ENCODE results near the gene GPX4.
"Not testable (repeated sequence)": the region's sequence is repeated elsewhere in the genome, so short reads cannot be mapped to it uniquely, and the experiment has no call there.

Gene GPX4

DNA sequence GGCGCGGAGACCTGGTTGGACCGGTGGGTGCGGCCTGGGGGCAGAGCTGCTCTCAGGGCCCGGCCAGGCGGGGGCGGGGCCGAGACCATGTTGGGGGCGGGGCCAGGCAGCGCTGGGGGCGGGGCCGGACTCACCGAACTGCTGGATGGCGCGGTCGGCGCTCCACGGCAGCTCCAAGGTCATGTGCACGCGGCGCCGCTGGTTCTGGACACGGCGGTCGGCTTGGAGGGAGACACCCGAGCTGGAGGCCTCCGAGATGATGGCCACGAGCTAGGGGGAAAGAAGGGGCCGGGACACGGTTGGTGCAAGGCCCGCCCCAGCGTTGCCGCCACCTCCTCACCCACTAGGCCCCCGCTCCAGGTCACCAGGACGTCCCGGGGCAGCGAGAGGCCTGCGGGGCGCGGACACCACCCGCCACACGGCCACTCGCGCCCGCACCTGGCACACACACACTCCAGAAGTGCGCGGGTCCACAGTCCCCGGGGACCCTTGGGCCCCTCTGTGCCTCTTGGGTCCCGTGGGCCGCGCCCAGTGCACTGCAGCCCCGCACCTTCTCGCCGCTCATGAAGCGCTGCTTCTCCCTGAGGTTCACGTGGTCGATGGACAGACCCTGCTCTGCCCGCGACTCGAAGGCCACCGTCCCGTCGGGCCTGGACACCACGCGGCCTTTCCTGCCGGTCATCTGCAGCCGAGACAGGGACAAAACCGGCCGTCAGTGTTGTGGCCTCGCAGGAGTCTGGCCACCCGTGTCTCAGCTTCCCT is 8.7 kb downstream of the GPX4 start:
- ATAC-seq, result no peak
- peaks cover 92% of the 10 kb centered on the region for H3K36me3 Mint-ChIP-seq
- no peaks in the 10 kb centered on the region for H3K4me1 Mint-ChIP-seq
- DNase-seq (ENCODE audit: low spot score in 2 of 2), result no peak
- H3K27ac Mint-ChIP-seq, result peak overlapping the region; percentile 26
- H3K4me3 Mint-ChIP-seq, result no peak overlapping the region
- H3K9me3 Mint-ChIP-seq, result no peaks in the 10 kb centered on the region

DNA sequence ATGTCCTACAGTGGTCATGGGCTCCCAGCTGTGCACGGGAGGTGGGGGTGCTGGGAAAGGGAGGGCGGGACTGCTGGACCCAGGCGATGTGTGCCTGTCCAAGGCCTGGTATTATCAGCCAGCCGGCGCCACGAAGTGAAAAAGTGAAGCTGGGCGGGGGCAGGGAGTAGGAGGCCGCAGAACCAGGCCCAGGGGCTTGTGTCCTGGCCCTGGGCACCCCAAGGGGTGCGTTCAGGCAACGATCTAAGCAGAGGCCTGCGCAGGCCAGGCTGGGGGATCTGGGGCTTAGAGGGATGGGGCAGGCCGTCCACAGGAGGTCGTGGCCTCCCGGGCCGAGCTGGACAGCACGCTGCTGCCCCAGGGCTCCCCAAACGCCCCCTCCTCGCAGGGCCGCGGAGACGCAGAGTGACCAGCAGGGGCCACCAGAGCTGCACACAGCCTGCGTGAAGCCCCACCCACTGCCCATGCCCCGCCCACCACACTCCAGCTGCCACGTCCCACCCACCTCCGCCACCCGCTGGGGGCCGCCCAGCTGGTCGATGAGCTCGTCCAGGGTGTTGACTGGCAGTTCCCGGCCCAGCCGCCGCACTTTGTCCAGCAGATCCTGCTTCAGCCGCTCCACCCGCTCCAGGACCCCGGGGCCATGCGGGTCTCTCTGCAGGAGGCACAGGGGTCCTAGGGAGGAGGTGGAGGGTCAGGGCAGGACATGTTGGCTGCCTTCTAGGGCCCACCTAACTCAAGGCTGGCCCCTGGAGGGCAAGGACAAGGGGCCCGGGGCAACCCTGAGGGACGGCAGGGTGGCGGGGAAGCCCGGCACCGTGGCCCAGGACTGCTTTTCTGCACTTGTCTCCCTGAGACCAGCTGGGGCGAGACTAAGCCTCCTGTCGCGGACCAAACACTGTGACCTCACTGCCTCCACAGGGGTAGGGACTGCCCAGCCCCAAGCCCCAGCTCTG is 9.5 kb downstream of the GPX4 start:
- ATAC-seq (peak; percentile 79), DNase-seq (ENCODE audit: low spot score in 2 of 2) (peak; percentile 73 to 86)
- H3K9me3 Mint-ChIP-seq, result no peaks in the 10 kb centered on the region
- H3K27ac Mint-ChIP-seq, result peak overlapping the region; percentile 26
- H3K4me3 Mint-ChIP-seq, result no peak overlapping the region
- H3K4me1 Mint-ChIP-seq, result no peaks in the 10 kb centered on the region
- H3K36me3 Mint-ChIP-seq, result peaks cover 95% of the 10 kb centered on the region

DNA sequence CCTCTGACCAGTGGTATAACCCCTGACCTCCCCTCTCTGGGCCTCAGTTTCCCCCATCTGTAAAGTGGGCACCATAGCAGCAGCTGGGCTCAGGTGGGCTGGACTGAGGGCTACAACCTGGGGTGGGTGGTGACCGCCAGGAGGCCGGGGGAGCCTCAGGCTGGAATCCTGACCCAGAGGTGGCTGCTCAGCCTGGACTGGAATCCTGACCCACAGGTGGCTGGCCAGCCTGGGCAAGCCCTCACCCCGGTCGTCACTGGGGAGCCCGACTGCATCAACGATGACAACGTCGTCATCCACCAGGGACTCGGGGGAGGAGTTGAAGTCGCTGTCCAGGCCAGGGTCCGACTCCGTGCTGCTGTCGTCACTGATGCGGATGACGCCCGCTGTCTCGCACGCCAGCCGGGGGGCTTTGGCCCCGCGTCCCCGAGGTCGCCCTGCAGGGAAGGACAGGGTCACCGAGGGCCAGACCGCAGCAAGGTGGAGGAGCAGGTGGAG is 10.2 kb downstream of the GPX4 start:
- no peak for ATAC-seq
- Mint-ChIP-seq H3K4me3 (no peak overlapping the region), H3K4me1 (no peaks in the 10 kb centered on the region), H3K27ac (peak overlapping the region; percentile 26), H3K9me3 (no peaks in the 10 kb centered on the region), H3K36me3 (peaks cover 95% of the 10 kb centered on the region)
- DNase-seq (ENCODE audit: low spot score in 2 of 2), result no peak

GRCh38 chr19:1114728-1115127 is 10.9 kb downstream of the GPX4 start:
- H3K27ac Mint-ChIP-seq; ATAC-seq; DNase-seq (ENCODE audit: low spot score in 2 of 2); H3K4me3 Mint-ChIP-seq; H3K9me3 Mint-ChIP-seq; H3K4me1 Mint-ChIP-seq: not testable (repeated sequence)
- peaks cover 97% of the 10 kb centered on the region for H3K36me3 Mint-ChIP-seq

DNA sequence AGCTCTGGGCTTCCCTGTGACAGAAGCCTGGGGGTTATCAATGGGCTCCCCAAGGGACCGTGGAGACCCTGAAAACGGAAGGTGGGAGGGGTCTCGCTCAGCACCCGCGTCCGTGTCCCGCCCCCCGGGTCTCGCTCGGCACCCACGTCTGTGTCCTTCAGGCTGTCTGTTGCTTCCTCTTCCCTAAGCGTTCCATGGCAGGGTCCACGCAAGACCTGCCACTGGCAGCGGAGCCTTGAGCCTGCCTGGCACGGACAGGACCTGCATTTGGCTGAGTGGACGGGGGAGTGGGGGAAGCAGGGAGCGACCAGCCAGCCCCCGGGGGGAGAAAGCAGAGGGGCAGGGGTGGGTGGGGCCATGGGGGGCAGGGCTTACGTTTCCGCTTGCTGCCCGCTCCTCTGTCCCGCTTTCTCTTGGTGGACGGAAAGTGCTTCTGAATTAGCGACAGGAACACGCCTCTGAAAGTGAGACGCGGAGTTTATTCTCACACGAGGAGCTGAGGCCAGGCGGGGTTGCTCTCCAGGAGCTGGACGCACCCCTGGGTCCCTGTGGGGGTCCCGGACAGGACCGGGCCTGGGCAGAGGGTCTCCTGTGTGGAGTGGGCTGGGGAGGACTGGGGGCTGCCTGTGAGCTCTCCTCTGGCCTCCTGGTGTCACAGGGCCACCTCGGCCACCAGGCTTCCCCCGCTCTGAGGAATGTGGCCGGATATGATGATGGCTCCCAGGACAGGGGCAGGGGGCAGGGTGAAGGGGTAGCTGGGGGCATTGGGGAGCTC is 12.0 kb downstream of the GPX4 start:
- H3K4me3 Mint-ChIP-seq, result no peak overlapping the region
- DNase-seq (ENCODE audit: low spot score in 2 of 2) (no peak), ATAC-seq (no peak)
- H3K27ac Mint-ChIP-seq, result no peak overlapping the region
- peaks cover 97% of the 10 kb centered on the region for H3K36me3 Mint-ChIP-seq
- no peaks in the 10 kb centered on the region for H3K9me3 Mint-ChIP-seq
- H3K4me1 Mint-ChIP-seq, result no peaks in the 10 kb centered on the region

DNA sequence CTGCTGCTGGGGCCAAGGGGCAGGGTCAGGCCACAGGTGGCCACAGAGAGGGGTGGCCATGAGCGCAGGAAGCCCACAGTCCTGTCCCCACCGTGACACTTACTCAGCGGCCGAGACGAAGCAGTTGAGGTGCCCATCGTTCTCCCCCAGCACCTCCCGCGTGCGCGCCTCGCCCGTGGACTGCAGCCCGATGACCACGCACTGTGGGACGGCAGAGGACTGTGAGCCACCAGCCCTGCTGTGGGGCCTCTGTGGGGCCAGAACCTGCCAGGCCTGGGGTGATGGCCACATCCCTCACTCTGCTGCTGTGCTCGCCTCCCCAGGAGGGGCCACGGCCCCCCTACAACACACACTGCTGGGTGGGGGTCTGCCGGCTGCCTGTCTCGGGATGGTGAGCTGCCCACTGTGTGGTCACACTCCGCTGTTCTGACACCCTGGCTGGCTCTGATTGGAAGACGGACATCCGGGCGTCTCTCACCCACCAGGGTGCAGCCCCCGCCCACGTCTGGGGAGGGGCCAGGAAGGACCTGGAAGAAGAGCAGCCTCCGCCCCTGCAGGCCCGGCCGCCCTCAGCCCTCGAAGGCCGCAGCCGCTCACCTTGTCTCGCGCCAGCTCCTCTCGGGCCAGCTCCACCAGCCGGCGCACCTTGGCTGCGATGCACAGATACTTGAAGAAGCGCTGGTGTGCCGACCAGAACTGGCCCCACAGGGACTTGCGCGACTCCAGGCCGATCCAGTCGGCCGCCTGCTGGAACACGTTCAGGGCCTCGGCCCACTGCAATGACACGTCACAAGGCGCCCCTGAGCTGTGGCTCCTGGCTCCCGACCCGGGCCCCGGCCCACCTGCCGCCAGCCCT is 13.2 kb downstream of the GPX4 start:
- H3K36me3 Mint-ChIP-seq, result peaks cover 97% of the 10 kb centered on the region
- H3K9me3 Mint-ChIP-seq, result no peaks in the 10 kb centered on the region
- no peak overlapping the region for H3K4me3 Mint-ChIP-seq
- peaks cover 5% of the 10 kb centered on the region for H3K4me1 Mint-ChIP-seq
- ATAC-seq (no peak), DNase-seq (ENCODE audit: low spot score in 2 of 2) (no peak)
- H3K27ac Mint-ChIP-seq, result no peak overlapping the region

DNA sequence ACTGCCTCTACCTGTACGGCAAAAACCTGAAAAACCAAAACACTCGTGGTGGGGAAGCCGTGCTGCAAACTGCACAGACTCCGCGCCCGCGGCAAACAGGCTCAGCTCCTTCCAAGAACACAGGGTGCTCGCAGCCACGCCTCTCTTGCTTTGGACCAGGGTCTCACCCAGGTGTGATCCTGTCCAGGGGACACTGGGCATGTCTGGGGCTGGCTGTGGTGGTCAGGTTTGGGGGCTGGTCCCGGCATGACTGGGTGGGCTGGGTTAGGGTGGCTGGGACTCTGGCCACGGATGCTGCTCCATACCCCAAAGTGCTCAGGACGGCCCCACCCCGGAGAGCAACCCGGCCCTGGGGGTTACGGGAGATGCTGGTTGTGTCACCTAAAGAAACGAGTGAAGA is 13.9 kb downstream of the GPX4 start:
- DNase-seq (ENCODE audit: low spot score in 2 of 2) (no peak), ATAC-seq (no peak)
- H3K9me3 Mint-ChIP-seq, result no peaks in the 10 kb centered on the region
- peak overlapping the region; percentile 65 for H3K27ac Mint-ChIP-seq
- H3K36me3 Mint-ChIP-seq, result peaks cover 99% of the 10 kb centered on the region
- no peak overlapping the region for H3K4me3 Mint-ChIP-seq
- H3K4me1 Mint-ChIP-seq, result peaks cover 5% of the 10 kb centered on the region

GRCh38 chr19:1118999-1119398 is 15.2 kb downstream of the GPX4 start:
- H3K4me3 Mint-ChIP-seq, result no peak overlapping the region
- DNase-seq (ENCODE audit: low spot score in 2 of 2) (no peak), ATAC-seq (no peak)
- no peaks in the 10 kb centered on the region for H3K9me3 Mint-ChIP-seq
- H3K36me3 Mint-ChIP-seq, result peaks cover 99% of the 10 kb centered on the region
- no peak overlapping the region for H3K27ac Mint-ChIP-seq
- H3K4me1 Mint-ChIP-seq, result peaks cover 5% of the 10 kb centered on the region

DNA sequence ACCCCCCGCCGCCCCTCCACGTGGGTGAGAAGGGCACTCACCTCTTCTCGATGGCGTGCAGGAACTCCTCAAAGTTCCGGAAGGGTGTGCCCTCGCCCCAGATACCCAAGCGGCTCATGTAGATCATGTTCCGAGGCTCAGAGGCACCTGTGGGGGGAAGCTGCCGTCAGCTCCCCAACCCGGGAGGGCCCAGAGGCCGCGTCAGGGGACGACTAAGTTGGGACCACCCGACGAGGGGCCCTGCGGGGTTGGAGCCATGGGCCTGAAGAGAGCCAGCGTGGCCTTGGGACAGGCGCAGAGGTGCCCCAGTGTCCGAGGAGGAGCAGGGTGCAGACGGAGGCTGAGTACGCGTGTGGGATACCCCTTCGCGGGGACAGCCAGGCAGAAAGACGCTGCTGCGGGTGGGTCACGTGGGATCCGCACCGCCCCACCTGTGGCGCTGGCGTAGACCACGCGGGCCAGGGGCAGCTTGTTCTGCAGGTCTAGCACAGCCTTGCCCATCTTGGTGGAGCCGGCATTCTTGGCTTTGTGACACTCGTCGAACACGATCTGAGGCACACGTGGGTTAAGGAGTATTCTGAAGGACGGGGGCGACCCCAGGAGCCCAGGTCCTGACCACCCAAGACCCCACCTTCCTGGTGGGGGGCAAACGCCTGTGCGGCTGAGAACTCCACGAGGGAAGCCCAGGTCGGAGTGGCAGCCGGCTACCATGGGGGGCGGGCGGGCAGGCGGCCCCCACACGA is 15.9 kb downstream of the GPX4 start:
- Mint-ChIP-seq H3K4me1 (peaks cover 5% of the 10 kb centered on the region), H3K36me3 (peaks cover 99% of the 10 kb centered on the region), H3K4me3 (no peak overlapping the region), H3K9me3 (no peaks in the 10 kb centered on the region), H3K27ac (no peak overlapping the region)
- ATAC-seq, result no peak
- DNase-seq (ENCODE audit: low spot score in 2 of 2), result no peak

- H3K4me1 Mint-ChIP-seq, result peaks cover 5% of the 10 kb centered on the region
- no peak for ATAC-seq
- no peak for DNase-seq (ENCODE audit: low spot score in 2 of 2)
- no peaks in the 10 kb centered on the region for H3K9me3 Mint-ChIP-seq
- peaks cover 99% of the 10 kb centered on the region for H3K36me3 Mint-ChIP-seq
- no peak overlapping the region for H3K27ac Mint-ChIP-seq
- no peak overlapping the region for H3K4me3 Mint-ChIP-seq
These were observed 17.6 kb downstream of the GPX4 start for GRCh38 chr19:1121395-1121794.

DNA sequence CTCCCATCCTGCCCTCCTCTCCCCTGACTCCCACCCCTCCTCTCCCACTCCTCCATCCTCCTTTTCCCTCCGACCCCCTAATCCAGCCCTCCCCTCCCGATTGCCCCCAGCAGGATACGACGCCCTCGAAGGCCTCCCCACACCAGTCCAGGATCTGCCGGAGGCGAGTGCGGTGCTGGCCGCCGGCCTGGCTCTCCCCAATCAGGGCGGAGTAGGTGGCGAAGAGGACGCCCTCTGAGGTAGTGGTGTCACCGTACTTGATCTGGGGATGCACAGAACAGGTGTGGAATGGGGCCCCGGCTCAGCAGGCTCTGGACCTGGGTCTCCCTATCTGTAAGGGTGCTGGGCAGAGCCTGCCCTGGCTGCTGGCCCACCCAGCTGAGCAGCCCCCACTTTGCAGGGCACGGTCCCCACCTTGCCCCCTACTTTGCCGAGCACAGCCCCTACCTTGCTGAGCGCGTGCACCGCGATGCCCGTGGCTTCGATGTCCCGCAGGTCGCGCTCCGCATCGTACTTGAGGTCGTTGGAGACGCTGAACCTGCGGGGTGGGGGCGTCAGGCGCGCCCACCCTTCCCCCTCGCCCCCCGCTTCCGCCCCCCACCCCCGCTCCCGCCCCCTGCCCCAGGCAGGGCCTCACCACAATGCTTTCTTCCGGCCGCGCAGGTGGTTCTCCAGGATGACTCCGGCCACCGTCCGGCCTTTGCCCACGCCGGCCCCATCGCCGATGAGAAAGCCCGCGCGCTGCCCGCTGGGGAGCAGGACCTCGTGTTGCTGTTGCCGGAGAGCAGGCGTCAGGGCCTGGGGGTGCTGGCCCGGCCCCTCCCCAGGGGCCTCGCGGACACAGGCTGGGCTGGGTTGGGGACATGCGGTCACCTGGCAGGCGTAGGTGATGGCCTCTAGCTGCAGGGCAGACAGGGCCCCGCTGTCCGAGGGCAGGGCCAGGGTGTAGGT is 18.5 kb downstream of the GPX4 start:
- Mint-ChIP-seq H3K27ac (no peak overlapping the region), H3K9me3 (no peaks in the 10 kb centered on the region), H3K36me3 (peaks cover 99% of the 10 kb centered on the region), H3K4me1 (peaks cover 14% of the 10 kb centered on the region), H3K4me3 (no peak overlapping the region)
- DNase-seq (ENCODE audit: low spot score in 2 of 2) (no peak), ATAC-seq (no peak)

GRCh38 chr19:1122972-1123363 is 19.2 kb downstream of the GPX4 start:
- Mint-ChIP-seq H3K27ac (peak overlapping the region; percentile 14), H3K4me1 (peaks cover 20% of the 10 kb centered on the region), H3K4me3 (no peak overlapping the region), H3K36me3 (peaks cover 99% of the 10 kb centered on the region), H3K9me3 (no peaks in the 10 kb centered on the region)
- DNase-seq (ENCODE audit: low spot score in 2 of 2), result peak; percentile 61 to 89
- peak; percentile 71 for ATAC-seq

GRCh38 chr19:1123381-1123780 is 19.6 kb downstream of the GPX4 start:
- peak overlapping the region; percentile 14 for H3K27ac Mint-ChIP-seq
- no peaks in the 10 kb centered on the region for H3K9me3 Mint-ChIP-seq
- H3K36me3 Mint-ChIP-seq, result peaks cover 99% of the 10 kb centered on the region
- H3K4me3 Mint-ChIP-seq, result no peak overlapping the region
- DNase-seq (ENCODE audit: low spot score in 2 of 2) (no peak), ATAC-seq (no peak)
- peaks cover 20% of the 10 kb centered on the region for H3K4me1 Mint-ChIP-seq

Data from stimulated activated effector memory CD8-positive, alpha-beta T cell treated with anti-CD3 and anti-CD28 coated beads, Interleukin-12 subunit alpha, Interleukin-12 subunit beta, amount 100 ng/mL, for 72 hours (primary cell).